Measurements from ENCODE around the gene PHF19.

PHF19 gene

GRCh38 chr9:120921661-120922181 is 44.7 kb upstream of the PHF19 start:
- H3K79me1 ChIP-seq (ENCODE audit: low read depth, low read length) = no peaks in the 10 kb centered on the region
- no peak overlapping the region for H3K4me2 ChIP-seq (ENCODE audit: insufficient read depth, low read length, poor library complexity, severe bottlenecking)
- H3K36me3 ChIP-seq (replicated peaks in 1 of 2; ENCODE audit: control insufficient read depth in 2 of 2, insufficient read depth in 2 of 2, low read length in 2 of 2) = no peaks in the 10 kb centered on the region
- H2AK5ac ChIP-seq (ENCODE audit: low read depth, low read length) = no peak overlapping the region
- H3K23ac ChIP-seq (ENCODE audit: low read depth, low read length, poor library complexity) = no peak overlapping the region
- no peak overlapping the region for H2BK15ac ChIP-seq (ENCODE audit: low read length)
- H3K4ac ChIP-seq (ENCODE audit: low read length) = no peak overlapping the region
- H3K14ac ChIP-seq (ENCODE audit: low read length) = no peak overlapping the region
- no peak overlapping the region for H3K4me3 ChIP-seq (ENCODE audit: low read length in 2 of 2)
- no peak overlapping the region for H3K27ac ChIP-seq (replicated peaks; ENCODE audit: low read length)
- H3K18ac ChIP-seq (ENCODE audit: low read length) = no peak overlapping the region
- H3K9ac ChIP-seq (ENCODE audit: low read depth, low read length, poor library complexity) = no peak overlapping the region
- H2BK120ac ChIP-seq (ENCODE audit: low read depth, low read length) = no peak overlapping the region
- no peak overlapping the region for H4K8ac ChIP-seq (ENCODE audit: low read depth, low read length)
- peak overlapping the region; percentile 72 for H2AFZ ChIP-seq (ENCODE audit: low read length)
- DNase-seq (ENCODE audit: low spot score) = no peak
- no CpG with 5 or more reads among the region's 8 CpGs for WGBS, 2 donors (ENCODE audit: extremely low coverage in 2 of 2, insufficient read length in 2 of 2, insufficient replicate concordance in 1 of 2)
- no peak overlapping the region for H4K91ac ChIP-seq (ENCODE audit: low read depth, low read length, poor library complexity)
- peaks cover 12 to 25% of the 10 kb centered on the region in 2 donors for H3K4me1 ChIP-seq (ENCODE audit: control insufficient read depth in 2 of 2, insufficient read depth in 1 of 2, low read depth in 1 of 2, low read length in 2 of 2)
- no peaks in the 10 kb centered on the region for H3K9me3 ChIP-seq (replicated peaks in 1 of 2; ENCODE audit: control insufficient read depth in 2 of 2, insufficient read depth in 1 of 2, low read depth in 1 of 2, low read length in 2 of 2)
- H2BK5ac ChIP-seq (ENCODE audit: low read length) = no peak overlapping the region
- no peak overlapping the region for H2BK12ac ChIP-seq (ENCODE audit: low read length)
- peaks cover 0 to 2% (median 0%) of the 10 kb centered on the region in 3 experiments for H3K27me3 ChIP-seq (ENCODE audit: control insufficient read depth in 3 of 3, insufficient read depth in 3 of 3, low read depth in 1 of 3, low read length in 3 of 3)

- no peak overlapping the region for H2BK12ac ChIP-seq (ENCODE audit: low read length)
- no peak overlapping the region for H3K27ac ChIP-seq (replicated peaks; ENCODE audit: low read length)
- no peaks in the 10 kb centered on the region for H3K36me3 ChIP-seq (replicated peaks in 1 of 2; ENCODE audit: control insufficient read depth in 2 of 2, insufficient read depth in 2 of 2, low read length in 2 of 2)
- no peak overlapping the region for H3K18ac ChIP-seq (ENCODE audit: low read length)
- DNase-seq (ENCODE audit: low spot score) = no peak
- no peak overlapping the region for H2BK5ac ChIP-seq (ENCODE audit: low read length)
- no peaks in the 10 kb centered on the region for H3K27me3 ChIP-seq (ENCODE audit: control insufficient read depth in 3 of 3, insufficient read depth in 3 of 3, low read depth in 1 of 3, low read length in 3 of 3)
- no peak overlapping the region for H3K9ac ChIP-seq (ENCODE audit: low read depth, low read length, poor library complexity)
- no peaks in the 10 kb centered on the region for H3K9me3 ChIP-seq (replicated peaks in 1 of 2; ENCODE audit: control insufficient read depth in 2 of 2, insufficient read depth in 1 of 2, low read depth in 1 of 2, low read length in 2 of 2)
- H2AFZ ChIP-seq (ENCODE audit: low read length) = peak overlapping the region; percentile 15
- H4K91ac ChIP-seq (ENCODE audit: low read depth, low read length, poor library complexity) = no peak overlapping the region
- no peak overlapping the region for H2BK120ac ChIP-seq (ENCODE audit: low read depth, low read length)
- no CpG with 5 or more reads among the region's 3 CpGs for WGBS, 2 donors (ENCODE audit: extremely low coverage in 2 of 2, insufficient read length in 2 of 2, insufficient replicate concordance in 1 of 2)
- peak overlapping the region; percentile 2 for H3K14ac ChIP-seq (ENCODE audit: low read length)
- no peak overlapping the region for H3K4me2 ChIP-seq (ENCODE audit: insufficient read depth, low read length, poor library complexity, severe bottlenecking)
- H4K8ac ChIP-seq (ENCODE audit: low read depth, low read length) = no peak overlapping the region
- no peak overlapping the region for H2AK5ac ChIP-seq (ENCODE audit: low read depth, low read length)
- H3K4me1 ChIP-seq (ENCODE audit: control insufficient read depth in 2 of 2, insufficient read depth in 1 of 2, low read depth in 1 of 2, low read length in 2 of 2) = peaks cover 12 to 21% of the 10 kb centered on the region in 2 donors
- no peaks in the 10 kb centered on the region for H3K79me1 ChIP-seq (ENCODE audit: low read depth, low read length)
- H3K4me3 ChIP-seq (ENCODE audit: low read length in 2 of 2) = no peak overlapping the region
- no peak overlapping the region for H3K4ac ChIP-seq (ENCODE audit: low read length)
- no peak overlapping the region for H3K23ac ChIP-seq (ENCODE audit: low read depth, low read length, poor library complexity)
- H2BK15ac ChIP-seq (ENCODE audit: low read length) = no peak overlapping the region
Measured at GRCh38 chr9:120920806-120921178, 43.8 kb upstream of the PHF19 start.

DNA sequence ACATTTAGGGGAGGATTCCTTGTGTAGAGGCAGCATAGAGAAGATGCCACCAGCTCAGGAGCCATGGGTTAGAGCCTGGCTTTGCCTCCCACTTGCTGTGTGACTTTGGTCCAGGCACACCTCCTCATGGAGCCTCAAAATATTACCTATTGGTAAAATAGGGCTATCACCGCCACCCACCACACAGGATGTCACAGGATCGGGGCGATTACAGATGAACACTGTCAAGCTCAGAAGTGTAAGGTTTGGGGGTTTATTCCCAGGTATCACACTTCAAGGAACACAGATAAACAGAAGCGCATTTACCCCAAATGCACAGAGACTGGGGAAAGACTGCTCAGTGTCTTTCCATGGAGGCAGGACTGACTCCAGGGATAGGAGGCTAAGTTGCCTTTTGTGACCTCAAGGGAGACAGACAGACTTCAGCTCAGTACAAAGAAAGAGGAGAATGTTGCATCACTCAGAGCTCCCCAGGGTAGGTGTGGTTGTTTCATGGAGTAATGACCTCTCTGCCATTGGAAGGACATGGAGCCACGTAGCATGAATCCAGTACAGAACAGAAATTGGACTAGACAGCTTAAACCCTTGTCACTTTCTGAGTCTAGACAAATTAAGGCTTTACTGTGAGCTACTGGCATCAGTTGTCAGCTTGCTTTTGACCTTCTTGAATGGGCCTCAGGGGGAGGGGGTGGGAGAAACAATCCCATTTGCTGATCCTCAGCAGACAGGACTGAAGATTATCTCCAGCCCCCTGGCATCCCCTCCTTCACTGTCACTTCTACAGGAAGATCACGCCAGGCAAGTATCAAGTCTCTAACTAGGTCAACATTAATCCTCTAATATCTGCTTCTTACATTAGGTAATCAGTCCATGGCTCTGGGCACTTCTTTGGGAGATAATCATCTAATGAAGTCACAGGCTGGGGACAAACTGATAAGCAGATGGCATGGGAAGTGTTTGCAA is 43.1 kb upstream of the PHF19 start:
- H3K23ac ChIP-seq (ENCODE audit: low read depth, low read length, poor library complexity) = no peak overlapping the region
- no peaks in the 10 kb centered on the region for H3K79me1 ChIP-seq (ENCODE audit: low read depth, low read length)
- no peak overlapping the region for H3K4me3 ChIP-seq (ENCODE audit: low read length in 2 of 2)
- no peaks in the 10 kb centered on the region for H3K9me3 ChIP-seq (replicated peaks in 1 of 2; ENCODE audit: control insufficient read depth in 2 of 2, insufficient read depth in 1 of 2, low read depth in 1 of 2, low read length in 2 of 2)
- H2BK12ac ChIP-seq (ENCODE audit: low read length) = no peak overlapping the region
- H2AFZ ChIP-seq (ENCODE audit: low read length) = peak overlapping the region; percentile 31
- no peak overlapping the region for H4K91ac ChIP-seq (ENCODE audit: low read depth, low read length, poor library complexity)
- no peak overlapping the region for H3K4ac ChIP-seq (ENCODE audit: low read length)
- no peak for DNase-seq (ENCODE audit: low spot score)
- peak overlapping the region; percentile 2 for H3K9ac ChIP-seq (ENCODE audit: low read depth, low read length, poor library complexity)
- H3K18ac ChIP-seq (ENCODE audit: low read length) = no peak overlapping the region
- H2BK15ac ChIP-seq (ENCODE audit: low read length) = no peak overlapping the region
- no peak overlapping the region for H3K27ac ChIP-seq (replicated peaks; ENCODE audit: low read length)
- no peak overlapping the region for H2BK120ac ChIP-seq (ENCODE audit: low read depth, low read length)
- H3K4me1 ChIP-seq (ENCODE audit: control insufficient read depth in 2 of 2, insufficient read depth in 1 of 2, low read depth in 1 of 2, low read length in 2 of 2) = peaks cover 12 to 21% of the 10 kb centered on the region in 2 donors
- whole genome bisulfite sequencing, 2 donors (ENCODE audit: extremely low coverage in 2 of 2, insufficient read length in 2 of 2, insufficient replicate concordance in 1 of 2) = no CpG with 5 or more reads among the region's 6 CpGs
- no peak overlapping the region for H3K4me2 ChIP-seq (ENCODE audit: insufficient read depth, low read length, poor library complexity, severe bottlenecking)
- no peak overlapping the region for H2AK5ac ChIP-seq (ENCODE audit: low read depth, low read length)
- no peak overlapping the region for H4K8ac ChIP-seq (ENCODE audit: low read depth, low read length)
- no peaks in the 10 kb centered on the region for H3K36me3 ChIP-seq (replicated peaks in 1 of 2; ENCODE audit: control insufficient read depth in 2 of 2, insufficient read depth in 2 of 2, low read length in 2 of 2)
- no peaks in the 10 kb centered on the region for H3K27me3 ChIP-seq (ENCODE audit: control insufficient read depth in 3 of 3, insufficient read depth in 3 of 3, low read depth in 1 of 3, low read length in 3 of 3)
- H2BK5ac ChIP-seq (ENCODE audit: low read length) = no peak overlapping the region
- H3K14ac ChIP-seq (ENCODE audit: low read length) = no peak overlapping the region

Data from neuronal stem cell (in vitro differentiated cells).